Endothelial cell (in vitro differentiated cells): ENCODE measurements around the gene SEMA3F. TPM values are rescaled to one million over a fixed set of nuclear protein-coding genes. Genes with fewer than 3 reads are reported as not detected.

Source experiments
- DNase-seq: peaks from one replicate; pipeline ENCODE4 v3.0.0; 2021; ENCODE audit warnings: low spot score
- H3K27ac Mint-ChIP-seq: one replicate; pipeline ENCODE4 v1.8.0; 2021; ENCODE audit warnings: mixed read lengths, inconsistent platforms; ENCODE audit not compliant: unreplicated experiment
- H3K27me3 Mint-ChIP-seq: one replicate; pipeline ENCODE4 v1.8.0; 2021; ENCODE audit warnings: mild to moderate bottlenecking, moderate library complexity, mixed read lengths, inconsistent platforms; ENCODE audit not compliant: unreplicated experiment
- H3K36me3 Mint-ChIP-seq: one replicate; pipeline ENCODE4 v1.8.0; 2021; ENCODE audit warnings: mild to moderate bottlenecking, low read depth, mixed read lengths, inconsistent platforms; ENCODE audit not compliant: unreplicated experiment
- H3K4me1 Mint-ChIP-seq: one replicate; pipeline ENCODE4 v1.8.0; 2021; ENCODE audit warnings: mild to moderate bottlenecking, mixed read lengths, inconsistent platforms; ENCODE audit not compliant: unreplicated experiment
- H3K4me3 Mint-ChIP-seq: one replicate; pipeline ENCODE4 v1.8.0; 2021; ENCODE audit warnings: mild to moderate bottlenecking, mixed read lengths, inconsistent platforms; ENCODE audit not compliant: unreplicated experiment
- H3K9me3 Mint-ChIP-seq: one replicate; pipeline ENCODE4 v1.8.0; 2021; ENCODE audit warnings: mixed read lengths, inconsistent platforms; ENCODE audit not compliant: unreplicated experiment
- CTCF ChIP-seq: fragments of 200-600 bp; sonication (generic); IDR thresholded peaks from one replicate; pipeline ENCODE4 v1.5.0; 2021; ENCODE audit warnings: antibody characterized with exemption; ENCODE audit not compliant: unreplicated experiment
- total RNA-seq: library from RNA; stranded (reverse); fragmentation: NEBNext Ultra II Directional; extraction: Animal tissue kit (Norgen Biotek cat#: 25700); gene quantifications from one replicate; pipeline ENCODE4 v1.2.1, GENCODE V29; 2021; ENCODE audit not compliant: unreplicated experiment

The SEMA3F gene
- total RNA-seq, 1 donor from 2014 or later, result 21.3 TPM

GRCh38 chr3:50122661-50123391, 32.3 kb upstream of the SEMA3F start:
- Mint-ChIP-seq H3K4me3 (no peak overlapping the region), H3K36me3 (peaks cover 14% of the 10 kb centered on the region), H3K27me3 (peaks cover 16% of the 10 kb centered on the region), H3K4me1 (peaks cover 6% of the 10 kb centered on the region), H3K9me3 (no peaks in the 10 kb centered on the region), H3K27ac (no peak overlapping the region)
- TF ChIP-seq CTCF, result no peak
- no peak for DNase-seq

- DNase-seq, result no peak
- H3K27me3 Mint-ChIP-seq, result peaks cover 16% of the 10 kb centered on the region
- H3K4me3 Mint-ChIP-seq, result no peak overlapping the region
- peaks cover 6% of the 10 kb centered on the region for H3K4me1 Mint-ChIP-seq
- H3K27ac Mint-ChIP-seq, result no peak overlapping the region
- TF ChIP-seq CTCF, result no peak
- H3K9me3 Mint-ChIP-seq, result no peaks in the 10 kb centered on the region
- H3K36me3 Mint-ChIP-seq, result peaks cover 7% of the 10 kb centered on the region
These were observed 31.6 kb upstream of the SEMA3F start for GRCh38 chr3:50123394-50124051.

- TF ChIP-seq CTCF, result no peak
- Mint-ChIP-seq H3K9me3 (no peaks in the 10 kb centered on the region), H3K36me3 (peaks cover 5% of the 10 kb centered on the region), H3K4me3 (no peak overlapping the region), H3K4me1 (peaks cover 6% of the 10 kb centered on the region), H3K27me3 (peaks cover 18% of the 10 kb centered on the region), H3K27ac (no peak overlapping the region)
- no peak for DNase-seq
These were observed 30.9 kb upstream of the SEMA3F start for GRCh38 chr3:50124052-50124799.

- Mint-ChIP-seq H3K4me1 (peaks cover 6% of the 10 kb centered on the region), H3K9me3 (no peaks in the 10 kb centered on the region), H3K36me3 (peaks cover 4% of the 10 kb centered on the region), H3K27me3 (peaks cover 20% of the 10 kb centered on the region), H3K27ac (no peak overlapping the region), H3K4me3 (no peak overlapping the region)
- TF ChIP-seq CTCF, result no peak
- DNase-seq, result no peak
These were observed 30.3 kb upstream of the SEMA3F start for GRCh38 chr3:50124800-50125178.
